Loucy (cell line): ENCODE data around the gene CACNA1H.

Source experiments
- EZH2phosphoT487 ChIP-seq: fragments of 200-600 bp; IDR thresholded peaks from 2 replicates; pipeline ENCODE4 v1.6.1; 2018; ENCODE audit warnings: antibody characterized with exemption, mild to moderate bottlenecking, moderate library complexity, borderline replicate concordance
- TF ChIP-seq, protein P1 (sequence below): fragments of 200-600 bp; sonication (generic); conservative IDR thresholded peaks from 2 replicates; pipeline ENCODE4 v1.5.1; 2014; ENCODE audit warnings: mild to moderate bottlenecking, antibody characterized with exemption, low read length

GRCh38 chr16:1200014-1200627 lies 47.2 kb downstream of the CACNA1H start:
- TF ChIP-seq, protein P1, sequence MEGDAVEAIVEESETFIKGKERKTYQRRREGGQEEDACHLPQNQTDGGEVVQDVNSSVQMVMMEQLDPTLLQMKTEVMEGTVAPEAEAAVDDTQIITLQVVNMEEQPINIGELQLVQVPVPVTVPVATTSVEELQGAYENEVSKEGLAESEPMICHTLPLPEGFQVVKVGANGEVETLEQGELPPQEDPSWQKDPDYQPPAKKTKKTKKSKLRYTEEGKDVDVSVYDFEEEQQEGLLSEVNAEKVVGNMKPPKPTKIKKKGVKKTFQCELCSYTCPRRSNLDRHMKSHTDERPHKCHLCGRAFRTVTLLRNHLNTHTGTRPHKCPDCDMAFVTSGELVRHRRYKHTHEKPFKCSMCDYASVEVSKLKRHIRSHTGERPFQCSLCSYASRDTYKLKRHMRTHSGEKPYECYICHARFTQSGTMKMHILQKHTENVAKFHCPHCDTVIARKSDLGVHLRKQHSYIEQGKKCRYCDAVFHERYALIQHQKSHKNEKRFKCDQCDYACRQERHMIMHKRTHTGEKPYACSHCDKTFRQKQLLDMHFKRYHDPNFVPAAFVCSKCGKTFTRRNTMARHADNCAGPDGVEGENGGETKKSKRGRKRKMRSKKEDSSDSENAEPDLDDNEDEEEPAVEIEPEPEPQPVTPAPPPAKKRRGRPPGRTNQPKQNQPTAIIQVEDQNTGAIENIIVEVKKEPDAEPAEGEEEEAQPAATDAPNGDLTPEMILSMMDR, result no peak
- no peak for TF ChIP-seq EZH2phosphoT487
